ENCODE data around the gene RCC2.

DNA sequence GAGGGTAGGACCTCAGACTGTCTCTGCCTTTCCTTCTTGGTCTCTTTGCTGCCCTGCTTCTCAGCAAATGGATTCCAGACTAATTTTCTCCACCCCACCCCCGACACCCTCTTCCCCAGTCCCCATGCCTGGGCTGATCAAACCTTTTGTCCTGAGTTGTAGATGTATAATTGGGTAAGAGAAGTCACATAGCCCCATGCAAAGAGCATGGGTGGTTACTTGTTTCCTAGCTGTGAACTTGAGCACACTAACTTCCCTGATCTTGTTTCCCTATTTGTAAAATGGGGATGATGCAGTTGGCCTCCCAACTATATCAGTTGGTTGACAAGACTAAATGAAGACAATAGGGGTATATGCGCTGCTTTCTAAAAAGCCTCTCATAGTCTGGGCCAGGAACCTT is 58.3 kb downstream of the RCC2 start:
- TF ChIP-seq, protein P1, sequence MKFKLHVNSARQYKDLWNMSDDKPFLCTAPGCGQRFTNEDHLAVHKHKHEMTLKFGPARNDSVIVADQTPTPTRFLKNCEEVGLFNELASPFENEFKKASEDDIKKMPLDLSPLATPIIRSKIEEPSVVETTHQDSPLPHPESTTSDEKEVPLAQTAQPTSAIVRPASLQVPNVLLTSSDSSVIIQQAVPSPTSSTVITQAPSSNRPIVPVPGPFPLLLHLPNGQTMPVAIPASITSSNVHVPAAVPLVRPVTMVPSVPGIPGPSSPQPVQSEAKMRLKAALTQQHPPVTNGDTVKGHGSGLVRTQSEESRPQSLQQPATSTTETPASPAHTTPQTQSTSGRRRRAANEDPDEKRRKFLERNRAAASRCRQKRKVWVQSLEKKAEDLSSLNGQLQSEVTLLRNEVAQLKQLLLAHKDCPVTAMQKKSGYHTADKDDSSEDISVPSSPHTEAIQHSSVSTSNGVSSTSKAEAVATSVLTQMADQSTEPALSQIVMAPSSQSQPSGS (tag by site-specific recombination; IDR thresholded peaks at IDR 0.05; ENCODE audit: low read depth), result no peak
- no peak for TF ChIP-seq OSR2 (tag by site-specific recombination; IDR thresholded peaks at IDR 0.05)
- no peak for TF ChIP-seq TCF7L2 (IDR thresholded peaks at IDR 0.05; ENCODE audit: borderline replicate concordance, low read depth, low read length)
- TF ChIP-seq, protein P2, sequence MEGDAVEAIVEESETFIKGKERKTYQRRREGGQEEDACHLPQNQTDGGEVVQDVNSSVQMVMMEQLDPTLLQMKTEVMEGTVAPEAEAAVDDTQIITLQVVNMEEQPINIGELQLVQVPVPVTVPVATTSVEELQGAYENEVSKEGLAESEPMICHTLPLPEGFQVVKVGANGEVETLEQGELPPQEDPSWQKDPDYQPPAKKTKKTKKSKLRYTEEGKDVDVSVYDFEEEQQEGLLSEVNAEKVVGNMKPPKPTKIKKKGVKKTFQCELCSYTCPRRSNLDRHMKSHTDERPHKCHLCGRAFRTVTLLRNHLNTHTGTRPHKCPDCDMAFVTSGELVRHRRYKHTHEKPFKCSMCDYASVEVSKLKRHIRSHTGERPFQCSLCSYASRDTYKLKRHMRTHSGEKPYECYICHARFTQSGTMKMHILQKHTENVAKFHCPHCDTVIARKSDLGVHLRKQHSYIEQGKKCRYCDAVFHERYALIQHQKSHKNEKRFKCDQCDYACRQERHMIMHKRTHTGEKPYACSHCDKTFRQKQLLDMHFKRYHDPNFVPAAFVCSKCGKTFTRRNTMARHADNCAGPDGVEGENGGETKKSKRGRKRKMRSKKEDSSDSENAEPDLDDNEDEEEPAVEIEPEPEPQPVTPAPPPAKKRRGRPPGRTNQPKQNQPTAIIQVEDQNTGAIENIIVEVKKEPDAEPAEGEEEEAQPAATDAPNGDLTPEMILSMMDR (tag by site-specific recombination; IDR thresholded peaks at IDR 0.05), result no peak
- no peak for TF ChIP-seq KLF8 (tag by site-specific recombination; IDR thresholded peaks at IDR 0.05)
- TF ChIP-seq ZNF658 (tag by site-specific recombination; IDR thresholded peaks at IDR 0.05), result no peak
- TF ChIP-seq, protein P3, sequence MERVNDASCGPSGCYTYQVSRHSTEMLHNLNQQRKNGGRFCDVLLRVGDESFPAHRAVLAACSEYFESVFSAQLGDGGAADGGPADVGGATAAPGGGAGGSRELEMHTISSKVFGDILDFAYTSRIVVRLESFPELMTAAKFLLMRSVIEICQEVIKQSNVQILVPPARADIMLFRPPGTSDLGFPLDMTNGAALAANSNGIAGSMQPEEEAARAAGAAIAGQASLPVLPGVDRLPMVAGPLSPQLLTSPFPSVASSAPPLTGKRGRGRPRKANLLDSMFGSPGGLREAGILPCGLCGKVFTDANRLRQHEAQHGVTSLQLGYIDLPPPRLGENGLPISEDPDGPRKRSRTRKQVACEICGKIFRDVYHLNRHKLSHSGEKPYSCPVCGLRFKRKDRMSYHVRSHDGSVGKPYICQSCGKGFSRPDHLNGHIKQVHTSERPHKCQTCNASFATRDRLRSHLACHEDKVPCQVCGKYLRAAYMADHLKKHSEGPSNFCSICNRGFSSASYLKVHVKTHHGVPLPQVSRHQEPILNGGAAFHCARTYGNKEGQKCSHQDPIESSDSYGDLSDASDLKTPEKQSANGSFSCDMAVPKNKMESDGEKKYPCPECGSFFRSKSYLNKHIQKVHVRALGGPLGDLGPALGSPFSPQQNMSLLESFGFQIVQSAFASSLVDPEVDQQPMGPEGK (tag by site-specific recombination; IDR thresholded peaks at IDR 0.05), result no peak
- TF ChIP-seq ZBTB8A (tag by site-specific recombination; IDR thresholded peaks at IDR 0.05), result no peak
- no peak for TF ChIP-seq MYNN (tag by site-specific recombination; IDR thresholded peaks at IDR 0.05; ENCODE audit: borderline replicate concordance)
- TF ChIP-seq ZNF184 (tag by site-specific recombination; IDR thresholded peaks at IDR 0.05), result no peak
- TF ChIP-seq, protein P4, sequence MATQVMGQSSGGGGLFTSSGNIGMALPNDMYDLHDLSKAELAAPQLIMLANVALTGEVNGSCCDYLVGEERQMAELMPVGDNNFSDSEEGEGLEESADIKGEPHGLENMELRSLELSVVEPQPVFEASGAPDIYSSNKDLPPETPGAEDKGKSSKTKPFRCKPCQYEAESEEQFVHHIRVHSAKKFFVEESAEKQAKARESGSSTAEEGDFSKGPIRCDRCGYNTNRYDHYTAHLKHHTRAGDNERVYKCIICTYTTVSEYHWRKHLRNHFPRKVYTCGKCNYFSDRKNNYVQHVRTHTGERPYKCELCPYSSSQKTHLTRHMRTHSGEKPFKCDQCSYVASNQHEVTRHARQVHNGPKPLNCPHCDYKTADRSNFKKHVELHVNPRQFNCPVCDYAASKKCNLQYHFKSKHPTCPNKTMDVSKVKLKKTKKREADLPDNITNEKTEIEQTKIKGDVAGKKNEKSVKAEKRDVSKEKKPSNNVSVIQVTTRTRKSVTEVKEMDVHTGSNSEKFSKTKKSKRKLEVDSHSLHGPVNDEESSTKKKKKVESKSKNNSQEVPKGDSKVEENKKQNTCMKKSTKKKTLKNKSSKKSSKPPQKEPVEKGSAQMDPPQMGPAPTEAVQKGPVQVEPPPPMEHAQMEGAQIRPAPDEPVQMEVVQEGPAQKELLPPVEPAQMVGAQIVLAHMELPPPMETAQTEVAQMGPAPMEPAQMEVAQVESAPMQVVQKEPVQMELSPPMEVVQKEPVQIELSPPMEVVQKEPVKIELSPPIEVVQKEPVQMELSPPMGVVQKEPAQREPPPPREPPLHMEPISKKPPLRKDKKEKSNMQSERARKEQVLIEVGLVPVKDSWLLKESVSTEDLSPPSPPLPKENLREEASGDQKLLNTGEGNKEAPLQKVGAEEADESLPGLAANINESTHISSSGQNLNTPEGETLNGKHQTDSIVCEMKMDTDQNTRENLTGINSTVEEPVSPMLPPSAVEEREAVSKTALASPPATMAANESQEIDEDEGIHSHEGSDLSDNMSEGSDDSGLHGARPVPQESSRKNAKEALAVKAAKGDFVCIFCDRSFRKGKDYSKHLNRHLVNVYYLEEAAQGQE (tag by site-specific recombination; IDR thresholded peaks at IDR 0.05), result no peak
- TF ChIP-seq, protein P5, sequence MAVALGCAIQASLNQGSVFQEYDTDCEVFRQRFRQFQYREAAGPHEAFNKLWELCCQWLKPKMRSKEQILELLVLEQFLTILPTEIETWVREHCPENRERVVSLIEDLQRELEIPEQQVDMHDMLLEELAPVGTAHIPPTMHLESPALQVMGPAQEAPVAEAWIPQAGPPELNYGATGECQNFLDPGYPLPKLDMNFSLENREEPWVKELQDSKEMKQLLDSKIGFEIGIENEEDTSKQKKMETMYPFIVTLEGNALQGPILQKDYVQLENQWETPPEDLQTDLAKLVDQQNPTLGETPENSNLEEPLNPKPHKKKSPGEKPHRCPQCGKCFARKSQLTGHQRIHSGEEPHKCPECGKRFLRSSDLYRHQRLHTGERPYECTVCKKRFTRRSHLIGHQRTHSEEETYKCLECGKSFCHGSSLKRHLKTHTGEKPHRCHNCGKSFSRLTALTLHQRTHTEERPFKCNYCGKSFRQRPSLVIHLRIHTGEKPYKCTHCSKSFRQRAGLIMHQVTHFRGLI (tag by site-specific recombination; IDR thresholded peaks at IDR 0.05), result no peak

All from HEK293 (cell line).